IMR-90 (cell line): ENCODE data around the gene RBM23. TPM values are rescaled to one million over a fixed set of nuclear protein-coding genes. Genes with fewer than 3 reads are reported as not detected.

Experiments used
- ATAC-seq: fragments of 200-7000 bp; cut with Tn5 transposase; 2 replicates; pipeline ENCODE4 v1.9.1; 2020; ENCODE audit warnings: low read depth, mild to moderate bottlenecking, moderate library complexity
- BruUV-seq: library from RNA; stranded (reverse); fragments of 400-500 nt; replicated peaks from 2 replicates; lab custom pipeline; 2021; lab: Mats Ljungman, UMichigan
- CTCF ChIA-PET: fragments of 300-600 bp; formaldehyde crosslinking; extraction: SDS; loops from one replicate; lab custom pipeline; 2021; ENCODE audit warnings: antibody characterized with exemption; lab: Yijun Ruan, JAX
- POLR2A ChIA-PET: fragments of 300-600 bp; sonication (Branson Sonifier 250); formaldehyde crosslinking; loops from one replicate; lab custom pipeline; 2022; ENCODE audit warnings: antibody characterized with exemption; ENCODE audit not compliant: unreplicated experiment; lab: Charles Lee
- DNase-seq: peaks from one replicate; pipeline ENCODE4 v3.0.0; 2013
- H2AFZ ChIP-seq: replicated peaks from 2 replicates; pipeline ENCODE3; 2013; ENCODE audit warnings: low read length, mild to moderate bottlenecking; ENCODE audit not compliant: poor library complexity
- H2AK5ac ChIP-seq: 2 replicates; pipeline ENCODE4 v1.6.1; 2013; ENCODE audit warnings: low read depth, low read length, inconsistent platforms
- H2AK9ac ChIP-seq: replicated peaks from 2 replicates; pipeline ENCODE3; 2013; ENCODE audit warnings: mild to moderate bottlenecking, low read depth, low read length, moderate library complexity; ENCODE audit not compliant: poor library complexity
- H2BK120ac ChIP-seq: 2 replicates; pipeline ENCODE4 v1.6.1; 2013; ENCODE audit warnings: low read depth, low read length, inconsistent platforms
- H2BK15ac ChIP-seq: 3 replicates; pipeline ENCODE4 v1.6.1; 2013; ENCODE audit warnings: low read depth, low read length, inconsistent platforms
- H2BK20ac ChIP-seq: 2 replicates; pipeline ENCODE4 v1.6.1; 2013; ENCODE audit warnings: low read depth, mild to moderate bottlenecking, inconsistent platforms, low read length, moderate library complexity
- H2BK5ac ChIP-seq: 2 replicates; pipeline ENCODE4 v1.6.1; 2013; ENCODE audit warnings: mild to moderate bottlenecking, low read depth, low read length, inconsistent platforms; ENCODE audit not compliant: poor library complexity, severe bottlenecking
- H3K14ac ChIP-seq: replicated peaks from 2 replicates; pipeline ENCODE4 v1.6.1; 2013; ENCODE audit warnings: low read depth, low read length, inconsistent platforms
- H3K18ac ChIP-seq: 2 replicates; pipeline ENCODE4 v1.6.1; 2013; ENCODE audit warnings: low read depth, low read length, control low read depth
- H3K23ac ChIP-seq: 2 replicates; pipeline ENCODE4 v1.6.1; 2013; ENCODE audit warnings: low read depth, low read length, inconsistent platforms
- H3K27ac ChIP-seq: 2 replicates; pipeline ENCODE4 v1.5.1; 2013; ENCODE audit warnings: mild to moderate bottlenecking, control low read depth, low read length; ENCODE audit not compliant: insufficient read depth
- H3K27me3 ChIP-seq: 2 replicates; pipeline ENCODE4 v1.6.1; 2013; ENCODE audit warnings: low read length; ENCODE audit not compliant: control insufficient read depth, insufficient read depth
- H3K36me3 ChIP-seq: 2 replicates; pipeline ENCODE4 v1.6.1; 2013; ENCODE audit warnings: low read length, mixed read lengths; ENCODE audit not compliant: control insufficient read depth, insufficient read depth
- H3K4ac ChIP-seq: 2 replicates; pipeline ENCODE4 v1.6.1; 2013; ENCODE audit warnings: low read depth, low read length, inconsistent platforms
- H3K4me1 ChIP-seq: 2 replicates; pipeline ENCODE4 v1.6.1; 2013; ENCODE audit warnings: low read length, mixed read lengths; ENCODE audit not compliant: control insufficient read depth, insufficient read depth
- H3K4me2 ChIP-seq: 2 replicates; pipeline ENCODE4 v1.6.1; 2013; ENCODE audit warnings: low read depth, mild to moderate bottlenecking, control low read depth, low read length, moderate library complexity
- H3K4me3 ChIP-seq: 2 replicates; pipeline ENCODE4 v1.5.1; 2013; ENCODE audit warnings: low read depth, mild to moderate bottlenecking, control low read depth, low read length, moderate library complexity; ENCODE audit not compliant: insufficient read depth
- H3K56ac ChIP-seq: 2 replicates; pipeline ENCODE4 v1.6.1; 2013; ENCODE audit warnings: low read length, inconsistent platforms; ENCODE audit not compliant: insufficient read depth; ENCODE audit errors: extremely low read depth
- H3K79me1 ChIP-seq, 2 experiments: 2 replicates each; pipeline ENCODE4 v1.6.1; 2013; ENCODE audit warnings: low read length in 2 of 2, inconsistent platforms in 1 of 2, low read depth in 1 of 2
- H3K9ac ChIP-seq: 2 replicates; pipeline ENCODE4 v1.6.1; 2013; ENCODE audit warnings: low read depth, low read length, control low read depth
- H3K9me1 ChIP-seq: 2 replicates; pipeline ENCODE4 v1.6.1; 2013; ENCODE audit warnings: low read length, inconsistent platforms; ENCODE audit not compliant: insufficient read depth
- H3K9me3 ChIP-seq: 2 replicates; pipeline ENCODE4 v1.6.1; 2013; ENCODE audit warnings: low read length; ENCODE audit not compliant: control insufficient read depth, insufficient read depth
- H4K20me1 ChIP-seq: 2 replicates; pipeline ENCODE4 v1.6.1; 2013; ENCODE audit warnings: low read length, inconsistent platforms; ENCODE audit not compliant: insufficient read depth
- H4K5ac ChIP-seq: 2 replicates; pipeline ENCODE4 v1.6.1; 2013; ENCODE audit warnings: mild to moderate bottlenecking, low read depth, low read length, control low read depth
- H4K8ac ChIP-seq, 2 experiments: 2 replicates each; pipeline ENCODE4 v1.6.1; 2013; ENCODE audit warnings: low read depth in 2 of 2, low read length in 2 of 2, control low read depth in 1 of 2, inconsistent platforms in 1 of 2
- H4K91ac ChIP-seq: 2 replicates; pipeline ENCODE4 v1.6.1; 2013; ENCODE audit warnings: low read depth, low read length, inconsistent platforms; ENCODE audit not compliant: insufficient read depth
- CHD1 ChIP-seq: IDR thresholded peaks from 2 replicates; pipeline ENCODE4 v1.6.1; 2012; ENCODE audit warnings: low read depth, low read length, improper control_type of control experiment
- POLR2A ChIP-seq: IDR thresholded peaks from 2 replicates; pipeline ENCODE4 v1.6.1; 2012; ENCODE audit warnings: mild to moderate bottlenecking, low read depth, low read length
- RAD21 ChIP-seq: IDR thresholded peaks from 2 replicates; pipeline ENCODE4 v1.6.1; 2012; ENCODE audit warnings: low read length, improper control_type of control experiment
- USF2 ChIP-seq: fragments of 150-350 bp; IDR thresholded peaks from 2 replicates; pipeline ENCODE4 v1.6.1; 2017; ENCODE audit warnings: mild to moderate bottlenecking, antibody characterized with exemption, low read length, low read depth
- WGBS, 2 experiments: methylation state at CpG; one replicate each; pipeline versions ENCODE4 v1.1.5 to v1.1.7; 2013; ENCODE audit warnings: missing lambda C conversion rate in 2 of 2; ENCODE audit not compliant: insufficient read length in 1 of 2; ENCODE audit errors: extremely low coverage in 2 of 2; 5-methylcytosine and 5-hydroxymethylcytosine counted together
- dilution Hi-C: fragments of 300-500 bp; cut with HindIII; formaldehyde crosslinking; loops from one replicate; pipeline ENCODE4 v1.14.3; 2018; ENCODE audit warnings: low sequenced_read_pairs; ENCODE audit not compliant: unreplicated experiment
- in situ Hi-C: fragments of 300-500 bp; cut with MboI; formaldehyde crosslinking; loops from 3 replicates; pipeline ENCODE4 v1.14.3; 2019; ENCODE audit warnings: low sequenced_read_pairs, inconsistent platforms, mixed read lengths
- intact Hi-C: fragments of 100-400 bp; cut with micrococcal nuclease; formaldehyde crosslinking; loops from 2 replicates; pipeline ENCODE4 v1.10.0; 2022
- polyA plus RNA-seq, 3 experiments: library from polyadenylated mRNA; depleted of rRNA; stranded (reverse); fragments of >200 nt; gene quantifications; 2 replicates each; pipeline ENCODE4 v1.2.3, GENCODE V29; 2012; ENCODE audit warnings: low replicate concordance in 1 of 3
- total RNA-seq: library from RNA; depleted of rRNA; stranded (reverse); fragments of >200 nt; gene quantifications from 2 replicates; pipeline ENCODE4 v1.2.3, GENCODE V29; 2012

The RBM23 gene
- total and polyA plus RNA-seq, 2 of the 4 experiments (the other 2 are of a cell fraction): 44.7 to 375 TPM

GRCh38 chr14:22890416-22890815, 28.5 kb downstream of the RBM23 start:
- Histone ChIP-seq H4K8ac (no peak overlapping the region), H4K5ac (no peak overlapping the region), H3K27ac (no peak overlapping the region), H3K23ac (no peak overlapping the region), H3K9me3 (no peaks in the 10 kb centered on the region), H3K27me3 (no peaks in the 10 kb centered on the region), H3K4me1 (peaks cover 5% of the 10 kb centered on the region; the same call in 1 of the 2 replicates), H2BK15ac (no peak overlapping the region), H3K9me1 (peaks cover 11% of the 10 kb centered on the region; the same call in 1 of the 2 replicates), H2AK5ac (no peak overlapping the region), H3K4ac (no peak overlapping the region), H3K79me1 (peaks cover 7 to 17% of the 10 kb centered on the region in 2 experiments; a peak in 3 of 4 replicates), H3K36me3 (no peaks in the 10 kb centered on the region), H3K4me3 (no peak overlapping the region), H3K14ac (no peak overlapping the region), H4K91ac (no peak overlapping the region), H2BK5ac (no peak overlapping the region), H2BK120ac (no peak overlapping the region), H4K20me1 (no peaks in the 10 kb centered on the region), H2BK20ac (no peak overlapping the region), H2AFZ (no peak overlapping the region), H3K18ac (no peak overlapping the region), H3K9ac (no peak overlapping the region), H2AK9ac (no peak overlapping the region), H3K56ac (no peak overlapping the region), H3K4me2 (no peak overlapping the region)
- in situ Hi-C loops (no loop called here), dilution Hi-C loops (no loop called here), intact Hi-C loops (loop anchor here (10.0 kb wide), 1 partner anchor 506 kb away; no protein-coding TSS in a partner anchor)
- CTCF ChIA-PET: no interaction called here
- no TSS peak for BruUV-seq
- POLR2A ChIA-PET: no interaction called here
- DNase-seq: no peak
- WGBS, 2 experiments: no CpG with 5 or more reads among the region's 1 CpG
- TF ChIP-seq USF2 (no peak), RAD21 (no peak), CHD1 (no peak), POLR2A (no peak)
- no peak for ATAC-seq
